GM23338 (cell line): ENCODE measurements around the gene CFAP141. TPM values are rescaled to one million over a fixed set of nuclear protein-coding genes. Genes with fewer than 3 reads are reported as not detected.

ENCODE experiments used
- ATAC-seq: fragments of 200-7000 bp; cut with Tn5 transposase; 3 replicates; pipeline ENCODE4 v1.9.1; 2020
- DNase-seq: peaks from one replicate; pipeline ENCODE4 v3.0.0-alpha.2; 2015; ENCODE audit warnings: low spot score
- H2AFZ ChIP-seq: fragments of 200-600 bp; sonication (generic); 2 replicates; pipeline ENCODE4 v1.8.0; 2016; ENCODE audit warnings: antibody characterized with exemption, mild to moderate bottlenecking, moderate library complexity
- H3F3A ChIP-seq: fragments of 200-600 bp; sonication (generic); replicated peaks from 2 replicates; pipeline ENCODE4 v1.8.0; 2017; ENCODE audit warnings: antibody characterized with exemption, mixed run types, low read depth
- H3K27ac ChIP-seq: fragments of 200-600 bp; sonication (generic); 2 replicates; pipeline ENCODE4 v1.6.1; 2016; ENCODE audit warnings: low read depth
- H3K27me3 ChIP-seq: fragments of 200-600 bp; sonication (generic); 2 replicates; pipeline ENCODE4 v1.8.0; 2016; ENCODE audit warnings: mild to moderate bottlenecking, mixed run types, moderate library complexity; ENCODE audit not compliant: insufficient read depth
- H3K36me3 ChIP-seq: fragments of 200-600 bp; sonication (generic); 2 replicates; pipeline ENCODE4 v1.8.0; 2016; ENCODE audit warnings: mild to moderate bottlenecking; ENCODE audit not compliant: insufficient read depth
- H3K4me1 ChIP-seq: fragments of 200-600 bp; sonication (generic); 2 replicates; pipeline ENCODE4 v1.8.0; 2016; ENCODE audit warnings: mild to moderate bottlenecking, moderate library complexity; ENCODE audit not compliant: insufficient read depth
- H3K4me2 ChIP-seq: fragments of 200-600 bp; sonication (generic); 2 replicates; pipeline ENCODE4 v1.7.1; 2017; ENCODE audit warnings: mixed run types
- H3K4me3 ChIP-seq: fragments of 200-600 bp; sonication (generic); 2 replicates; pipeline ENCODE4 v1.6.1; 2016; ENCODE audit warnings: mixed run types
- H3K79me2 ChIP-seq: fragments of 200-600 bp; sonication (generic); replicated peaks from 2 replicates; pipeline ENCODE4 v1.8.0; 2017; ENCODE audit warnings: mild to moderate bottlenecking; ENCODE audit not compliant: insufficient read depth
- H3K9me2 ChIP-seq: fragments of 200-600 bp; sonication (generic); 2 replicates; pipeline ENCODE4 v1.8.0; 2017; ENCODE audit not compliant: insufficient read depth
- H4K20me1 ChIP-seq: fragments of 200-600 bp; sonication (generic); replicated peaks from 2 replicates; pipeline ENCODE4 v1.8.0; 2017; ENCODE audit warnings: mild to moderate bottlenecking; ENCODE audit not compliant: insufficient read depth
- H3K27ac Mint-ChIP-seq: 2 replicates; pipeline ENCODE4 v1.8.0; 2020; ENCODE audit warnings: inconsistent platforms, mild to moderate bottlenecking, moderate library complexity, mixed read lengths
- H3K27me3 Mint-ChIP-seq: 3 replicates; pipeline ENCODE4 v1.8.0; 2022; ENCODE audit warnings: low read depth, mild to moderate bottlenecking, moderate library complexity, mixed read lengths, inconsistent platforms; ENCODE audit not compliant: insufficient read depth, poor library complexity
- H3K36me3 Mint-ChIP-seq: 3 replicates; pipeline ENCODE4 v1.8.0; 2021; ENCODE audit warnings: low read depth, mild to moderate bottlenecking, inconsistent platforms, moderate library complexity, mixed read lengths
- H3K4me1 Mint-ChIP-seq: 3 replicates; pipeline ENCODE4 v1.8.0; 2020; ENCODE audit warnings: mild to moderate bottlenecking, inconsistent platforms, mixed read lengths
- H3K4me3 Mint-ChIP-seq: 3 replicates; pipeline ENCODE4 v1.8.0; 2021; ENCODE audit warnings: moderate library complexity, mild to moderate bottlenecking, inconsistent platforms, mixed read lengths
- H3K9me3 Mint-ChIP-seq: 3 replicates; pipeline ENCODE4 v1.8.0; 2020; ENCODE audit warnings: moderate library complexity, mild to moderate bottlenecking, inconsistent platforms, mixed read lengths
- CREB1 ChIP-seq: fragments of 250-450 bp; sonication (Bioruptor Pico); IDR thresholded peaks from 2 replicates; pipeline ENCODE4 v1.5.0; 2020; ENCODE audit warnings: low read depth, mild to moderate bottlenecking, moderate library complexity
- CTCF ChIP-seq, 2 experiments: fragments of 200-600 bp in 1 of 2; sonication (generic) in 1 of 2; conservative IDR thresholded peaks; 2 replicates each; pipeline versions ENCODE4 v1.5.1 to v1.6.1; 2016 to 2017; ENCODE audit warnings: antibody characterized with exemption in 2 of 2, low read depth in 2 of 2, mild to moderate bottlenecking in 2 of 2, moderate library complexity in 1 of 2
- EZH2 ChIP-seq: fragments of 200-600 bp; sonication (generic); IDR thresholded peaks from one replicate; pipeline ENCODE4 v1.8.0; 2017; ENCODE audit warnings: antibody characterized with exemption, mild to moderate bottlenecking, low read depth; ENCODE audit not compliant: unreplicated experiment
- EZH2phosphoT487 ChIP-seq: fragments of 200-600 bp; sonication (generic); IDR thresholded peaks from one replicate; pipeline ENCODE4 v1.8.1; 2018; ENCODE audit warnings: antibody characterized with exemption; ENCODE audit not compliant: unreplicated experiment
- JUNB ChIP-seq: IDR thresholded peaks from one replicate; pipeline ENCODE4 v1.6.1; 2016; ENCODE audit warnings: antibody characterized with exemption; ENCODE audit not compliant: unreplicated experiment
- NANOG ChIP-seq: IDR thresholded peaks from 2 replicates; pipeline ENCODE4 v1.6.1; 2016; ENCODE audit warnings: antibody characterized with exemption, borderline replicate concordance
- POLR2AphosphoS5 ChIP-seq: IDR thresholded peaks from 2 replicates; pipeline ENCODE4 v1.6.1; 2016; ENCODE audit warnings: antibody characterized with exemption, low read depth
- STAT1 ChIP-seq: IDR thresholded peaks from one replicate; pipeline ENCODE4 v1.6.1; 2016; ENCODE audit warnings: antibody characterized with exemption; ENCODE audit not compliant: unreplicated experiment
- ZNF114 ChIP-seq: fragments of 250-450 bp; sonication (Bioruptor Pico); IDR thresholded peaks from 2 replicates; pipeline ENCODE4 v1.5.0; 2020; ENCODE audit warnings: mild to moderate bottlenecking, moderate library complexity
- ZNF331 ChIP-seq: fragments of 250-450 bp; sonication (Bioruptor Pico); IDR thresholded peaks from 2 replicates; pipeline ENCODE4 v1.5.0; 2020; ENCODE audit warnings: low read depth, mild to moderate bottlenecking, moderate library complexity
- polyA plus RNA-seq: library from polyadenylated mRNA; unstranded; fragments of >200 nt; fragmentation: Nextera tagmentation; extraction: Ambion mirVana; gene quantifications from 2 replicates; pipeline ENCODE4 v1.2.1, GENCODE V29; 2016
- total RNA-seq: library from RNA; depleted of rRNA; stranded (reverse); fragments of >200 nt; shearing (Covaris generic); gene quantifications from 2 replicates; pipeline ENCODE4 v1.2.3, GENCODE V29; 2014
- TF ChIP-seq, protein P1 (sequence below): fragments of 250-450 bp; sonication (Bioruptor Pico); IDR thresholded peaks from 2 replicates; pipeline ENCODE4 v1.5.0; 2020; ENCODE audit warnings: mild to moderate bottlenecking, moderate library complexity
- TF ChIP-seq, protein P2 (sequence below): IDR thresholded peaks from 2 replicates; pipeline ENCODE4 v1.6.1; 2016; ENCODE audit warnings: antibody characterized with exemption
- TF ChIP-seq, protein P3 (sequence below): IDR thresholded peaks from one replicate; pipeline ENCODE4 v1.6.1; 2018; ENCODE audit warnings: antibody characterized with exemption; ENCODE audit not compliant: unreplicated experiment

Gene CFAP141
- total and polyA plus RNA-seq, 2 experiments from 2014 or later = not detected

- Mint-ChIP-seq H3K4me1 (no peaks in the 10 kb centered on the region; the same call in 2 of the 3 replicates), H3K9me3 (no peaks in the 10 kb centered on the region), H3K4me3 (no peak overlapping the region), H3K27ac (no peak overlapping the region), H3K36me3 (peaks cover 85% of the 10 kb centered on the region), H3K27me3 (peaks cover 1% of the 10 kb centered on the region)
- no peak for DNase-seq
- Histone ChIP-seq H3K27me3 (no peaks in the 10 kb centered on the region), H3K4me1 (no peaks in the 10 kb centered on the region), H3K9me2 (no peaks in the 10 kb centered on the region), H3K79me2 (peaks cover 91% of the 10 kb centered on the region), H4K20me1 (peaks cover 73% of the 10 kb centered on the region), H2AFZ (no peak overlapping the region), H3K4me3 (no peak overlapping the region), H3K36me3 (peaks cover 60% of the 10 kb centered on the region), H3K27ac (no peak overlapping the region), H3F3A (peaks cover 26% of the 10 kb centered on the region), H3K4me2 (no peak overlapping the region)
- ATAC-seq = no peak
- TF ChIP-seq CREB1 (CRISPR knock-in tag) (no peak), CTCF (conservative IDR thresholded peaks at IDR 0.05; ENCODE audit: low read depth in 2 of 2) (no peak), STAT1 (no peak), ZNF114 (no peak), ZNF331 (CRISPR knock-in tag) (no peak), EZH2 (no peak), NANOG (no peak), POLR2AphosphoS5 (no peak), JUNB (no peak), EZH2phosphoT487 (no peak)
- TF ChIP-seq, protein P1, sequence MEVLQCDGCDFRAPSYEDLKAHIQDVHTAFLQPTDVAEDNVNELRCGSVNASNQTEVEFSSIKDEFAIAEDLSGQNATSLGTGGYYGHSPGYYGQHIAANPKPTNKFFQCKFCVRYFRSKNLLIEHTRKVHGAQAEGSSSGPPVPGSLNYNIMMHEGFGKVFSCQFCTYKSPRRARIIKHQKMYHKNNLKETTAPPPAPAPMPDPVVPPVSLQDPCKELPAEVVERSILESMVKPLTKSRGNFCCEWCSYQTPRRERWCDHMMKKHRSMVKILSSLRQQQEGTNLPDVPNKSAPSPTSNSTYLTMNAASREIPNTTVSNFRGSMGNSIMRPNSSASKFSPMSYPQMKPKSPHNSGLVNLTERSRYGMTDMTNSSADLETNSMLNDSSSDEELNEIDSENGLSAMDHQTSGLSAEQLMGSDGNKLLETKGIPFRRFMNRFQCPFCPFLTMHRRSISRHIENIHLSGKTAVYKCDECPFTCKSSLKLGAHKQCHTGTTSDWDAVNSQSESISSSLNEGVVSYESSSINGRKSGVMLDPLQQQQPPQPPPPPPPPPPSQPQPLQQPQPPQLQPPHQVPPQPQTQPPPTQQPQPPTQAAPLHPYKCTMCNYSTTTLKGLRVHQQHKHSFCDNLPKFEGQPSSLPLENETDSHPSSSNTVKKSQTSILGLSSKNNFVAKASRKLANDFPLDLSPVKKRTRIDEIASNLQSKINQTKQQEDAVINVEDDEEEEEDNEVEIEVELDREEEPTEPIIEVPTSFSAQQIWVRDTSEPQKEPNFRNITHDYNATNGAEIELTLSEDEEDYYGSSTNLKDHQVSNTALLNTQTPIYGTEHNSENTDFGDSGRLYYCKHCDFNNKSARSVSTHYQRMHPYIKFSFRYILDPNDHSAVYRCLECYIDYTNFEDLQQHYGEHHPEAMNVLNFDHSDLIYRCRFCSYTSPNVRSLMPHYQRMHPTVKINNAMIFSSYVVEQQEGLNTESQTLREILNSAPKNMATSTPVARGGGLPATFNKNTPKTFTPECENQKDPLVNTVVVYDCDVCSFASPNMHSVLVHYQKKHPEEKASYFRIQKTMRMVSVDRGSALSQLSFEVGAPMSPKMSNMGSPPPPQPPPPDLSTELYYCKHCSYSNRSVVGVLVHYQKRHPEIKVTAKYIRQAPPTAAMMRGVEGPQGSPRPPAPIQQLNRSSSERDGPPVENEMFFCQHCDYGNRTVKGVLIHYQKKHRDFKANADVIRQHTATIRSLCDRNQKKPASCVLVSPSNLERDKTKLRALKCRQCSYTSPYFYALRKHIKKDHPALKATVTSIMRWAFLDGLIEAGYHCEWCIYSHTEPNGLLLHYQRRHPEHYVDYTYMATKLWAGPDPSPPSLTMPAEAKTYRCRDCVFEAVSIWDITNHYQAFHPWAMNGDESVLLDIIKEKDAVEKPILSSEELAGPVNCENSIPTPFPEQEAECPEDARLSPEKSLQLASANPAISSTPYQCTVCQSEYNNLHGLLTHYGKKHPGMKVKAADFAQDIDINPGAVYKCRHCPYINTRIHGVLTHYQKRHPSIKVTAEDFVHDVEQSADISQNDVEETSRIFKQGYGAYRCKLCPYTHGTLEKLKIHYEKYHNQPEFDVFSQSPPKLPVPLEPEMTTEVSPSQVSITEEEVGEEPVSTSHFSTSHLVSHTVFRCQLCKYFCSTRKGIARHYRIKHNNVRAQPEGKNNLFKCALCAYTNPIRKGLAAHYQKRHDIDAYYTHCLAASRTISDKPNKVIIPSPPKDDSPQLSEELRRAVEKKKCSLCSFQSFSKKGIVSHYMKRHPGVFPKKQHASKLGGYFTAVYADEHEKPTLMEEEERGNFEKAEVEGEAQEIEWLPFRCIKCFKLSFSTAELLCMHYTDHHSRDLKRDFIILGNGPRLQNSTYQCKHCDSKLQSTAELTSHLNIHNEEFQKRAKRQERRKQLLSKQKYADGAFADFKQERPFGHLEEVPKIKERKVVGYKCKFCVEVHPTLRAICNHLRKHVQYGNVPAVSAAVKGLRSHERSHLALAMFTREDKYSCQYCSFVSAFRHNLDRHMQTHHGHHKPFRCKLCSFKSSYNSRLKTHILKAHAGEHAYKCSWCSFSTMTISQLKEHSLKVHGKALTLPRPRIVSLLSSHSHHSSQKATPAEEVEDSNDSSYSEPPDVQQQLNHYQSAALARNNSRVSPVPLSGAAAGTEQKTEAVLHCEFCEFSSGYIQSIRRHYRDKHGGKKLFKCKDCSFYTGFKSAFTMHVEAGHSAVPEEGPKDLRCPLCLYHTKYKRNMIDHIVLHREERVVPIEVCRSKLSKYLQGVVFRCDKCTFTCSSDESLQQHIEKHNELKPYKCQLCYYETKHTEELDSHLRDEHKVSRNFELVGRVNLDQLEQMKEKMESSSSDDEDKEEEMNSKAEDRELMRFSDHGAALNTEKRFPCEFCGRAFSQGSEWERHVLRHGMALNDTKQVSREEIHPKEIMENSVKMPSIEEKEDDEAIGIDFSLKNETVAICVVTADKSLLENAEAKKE (CRISPR knock-in tag) = no peak
- TF ChIP-seq, protein P2, sequence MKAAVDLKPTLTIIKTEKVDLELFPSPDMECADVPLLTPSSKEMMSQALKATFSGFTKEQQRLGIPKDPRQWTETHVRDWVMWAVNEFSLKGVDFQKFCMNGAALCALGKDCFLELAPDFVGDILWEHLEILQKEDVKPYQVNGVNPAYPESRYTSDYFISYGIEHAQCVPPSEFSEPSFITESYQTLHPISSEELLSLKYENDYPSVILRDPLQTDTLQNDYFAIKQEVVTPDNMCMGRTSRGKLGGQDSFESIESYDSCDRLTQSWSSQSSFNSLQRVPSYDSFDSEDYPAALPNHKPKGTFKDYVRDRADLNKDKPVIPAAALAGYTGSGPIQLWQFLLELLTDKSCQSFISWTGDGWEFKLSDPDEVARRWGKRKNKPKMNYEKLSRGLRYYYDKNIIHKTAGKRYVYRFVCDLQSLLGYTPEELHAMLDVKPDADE = no peak
- TF ChIP-seq, protein P3, sequence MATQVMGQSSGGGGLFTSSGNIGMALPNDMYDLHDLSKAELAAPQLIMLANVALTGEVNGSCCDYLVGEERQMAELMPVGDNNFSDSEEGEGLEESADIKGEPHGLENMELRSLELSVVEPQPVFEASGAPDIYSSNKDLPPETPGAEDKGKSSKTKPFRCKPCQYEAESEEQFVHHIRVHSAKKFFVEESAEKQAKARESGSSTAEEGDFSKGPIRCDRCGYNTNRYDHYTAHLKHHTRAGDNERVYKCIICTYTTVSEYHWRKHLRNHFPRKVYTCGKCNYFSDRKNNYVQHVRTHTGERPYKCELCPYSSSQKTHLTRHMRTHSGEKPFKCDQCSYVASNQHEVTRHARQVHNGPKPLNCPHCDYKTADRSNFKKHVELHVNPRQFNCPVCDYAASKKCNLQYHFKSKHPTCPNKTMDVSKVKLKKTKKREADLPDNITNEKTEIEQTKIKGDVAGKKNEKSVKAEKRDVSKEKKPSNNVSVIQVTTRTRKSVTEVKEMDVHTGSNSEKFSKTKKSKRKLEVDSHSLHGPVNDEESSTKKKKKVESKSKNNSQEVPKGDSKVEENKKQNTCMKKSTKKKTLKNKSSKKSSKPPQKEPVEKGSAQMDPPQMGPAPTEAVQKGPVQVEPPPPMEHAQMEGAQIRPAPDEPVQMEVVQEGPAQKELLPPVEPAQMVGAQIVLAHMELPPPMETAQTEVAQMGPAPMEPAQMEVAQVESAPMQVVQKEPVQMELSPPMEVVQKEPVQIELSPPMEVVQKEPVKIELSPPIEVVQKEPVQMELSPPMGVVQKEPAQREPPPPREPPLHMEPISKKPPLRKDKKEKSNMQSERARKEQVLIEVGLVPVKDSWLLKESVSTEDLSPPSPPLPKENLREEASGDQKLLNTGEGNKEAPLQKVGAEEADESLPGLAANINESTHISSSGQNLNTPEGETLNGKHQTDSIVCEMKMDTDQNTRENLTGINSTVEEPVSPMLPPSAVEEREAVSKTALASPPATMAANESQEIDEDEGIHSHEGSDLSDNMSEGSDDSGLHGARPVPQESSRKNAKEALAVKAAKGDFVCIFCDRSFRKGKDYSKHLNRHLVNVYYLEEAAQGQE = no peak
Measured at GRCh38 chr1:154171880-154172279, 34.3 kb downstream of the CFAP141 start.
